SK-N-SH treated with all-trans-retinoic acid at 6 μM for 48 hours (cell line): ENCODE data around the gene FBXO3.

Experiments used
- ATAC-seq: fragments of 200-7000 bp; cut with Tn5 transposase; 3 replicates; pipeline ENCODE4 v1.9.1; 2020; ENCODE audit warnings: mild to moderate bottlenecking, moderate library complexity
- ARNTL ChIP-seq: fragments of 450-650 bp; formaldehyde crosslinking; IDR thresholded peaks from 2 replicates; pipeline ENCODE4 v1.5.0; 2020; ENCODE audit warnings: low read depth, mild to moderate bottlenecking, moderate library complexity, borderline replicate concordance
- BACH2 ChIP-seq: fragments of 250-450 bp; sonication (Bioruptor Pico); IDR thresholded peaks from 2 replicates; pipeline ENCODE4 v1.9.0; 2021; ENCODE audit warnings: mild to moderate bottlenecking, borderline replicate concordance
- CSRNP3 ChIP-seq: fragments of 250-450 bp; sonication (Bioruptor Pico); IDR thresholded peaks from 2 replicates; pipeline ENCODE4 v1.5.1; 2021; ENCODE audit warnings: mild to moderate bottlenecking, moderate library complexity
- ESRRG ChIP-seq: fragments of 250-450 bp; sonication (Bioruptor Pico); IDR thresholded peaks from 2 replicates; pipeline ENCODE4 v1.6.1; 2021; ENCODE audit warnings: mild to moderate bottlenecking
- ISL1 ChIP-seq: fragments of 250-450 bp; sonication (Bioruptor Pico); IDR thresholded peaks from 2 replicates; pipeline ENCODE4 v2.1.2; 2022; ENCODE audit warnings: mild to moderate bottlenecking, moderate library complexity
- OSR1 ChIP-seq: fragments of 250-450 bp; sonication (Bioruptor Pico); IDR thresholded peaks from 2 replicates; pipeline ENCODE4 v1.8.0; 2022; ENCODE audit warnings: moderate library complexity, mild to moderate bottlenecking, inconsistent platforms
- PATZ1 ChIP-seq: fragments of 250-450 bp; sonication (Bioruptor Pico); IDR thresholded peaks from 2 replicates; pipeline ENCODE4 v1.8.0; 2020; ENCODE audit warnings: mild to moderate bottlenecking, moderate library complexity, borderline replicate concordance
- PPARA ChIP-seq: fragments of 250-450 bp; sonication (Bioruptor Pico); IDR thresholded peaks from 2 replicates; pipeline ENCODE4 v1.5.0; 2020; ENCODE audit warnings: mild to moderate bottlenecking, borderline replicate concordance
- RARB ChIP-seq: fragments of 250-450 bp; sonication (Bioruptor Pico); IDR thresholded peaks from 2 replicates; pipeline ENCODE4 v1.8.0; 2021; ENCODE audit warnings: mild to moderate bottlenecking, moderate library complexity
- SNAI2 ChIP-seq: fragments of 250-450 bp; sonication (Bioruptor Pico); IDR thresholded peaks from 2 replicates; pipeline ENCODE4 v1.5.0; 2020; ENCODE audit warnings: mild to moderate bottlenecking, moderate library complexity
- TCF4 ChIP-seq: fragments of 250-450 bp; sonication (Bioruptor Pico); IDR thresholded peaks from 2 replicates; pipeline ENCODE4 v1.8.0; 2021; ENCODE audit warnings: mild to moderate bottlenecking, moderate library complexity, borderline replicate concordance
- TOX ChIP-seq: fragments of 250-450 bp; sonication (Bioruptor Pico); IDR thresholded peaks from 2 replicates; pipeline ENCODE4 v1.8.0; 2021; ENCODE audit warnings: mild to moderate bottlenecking, moderate library complexity, borderline replicate concordance
- ZC3H10 ChIP-seq: fragments of 250-450 bp; sonication (Bioruptor Pico); IDR thresholded peaks from 2 replicates; pipeline ENCODE4 v1.5.1; 2021; ENCODE audit warnings: mild to moderate bottlenecking, moderate library complexity
- ZFP3 ChIP-seq: fragments of 250-450 bp; sonication (Bioruptor Pico); IDR thresholded peaks from 2 replicates; pipeline ENCODE4 v1.5.0; 2020; ENCODE audit warnings: mild to moderate bottlenecking, moderate library complexity
- ZFP30 ChIP-seq: fragments of 450-650 bp; formaldehyde crosslinking; IDR thresholded peaks from 2 replicates; pipeline ENCODE4 v1.5.0; 2022; ENCODE audit warnings: mild to moderate bottlenecking, moderate library complexity
- ZNF565 ChIP-seq: fragments of 450-650 bp; formaldehyde crosslinking; conservative IDR thresholded peaks from 2 replicates; pipeline ENCODE4 v1.5.0; 2020; ENCODE audit warnings: low read depth, mild to moderate bottlenecking, moderate library complexity
- ZNF70 ChIP-seq: fragments of 450-650 bp; formaldehyde crosslinking; IDR thresholded peaks from 2 replicates; pipeline ENCODE4 v1.5.0; 2020; ENCODE audit warnings: mild to moderate bottlenecking, moderate library complexity
- ZNF8 ChIP-seq: fragments of 450-650 bp; formaldehyde crosslinking; IDR thresholded peaks from 2 replicates; pipeline ENCODE4 v1.5.0; 2020; ENCODE audit warnings: mild to moderate bottlenecking, moderate library complexity
- TF ChIP-seq, protein P1 (sequence below): fragments of 250-450 bp; sonication (Bioruptor Pico); IDR thresholded peaks from 2 replicates; pipeline ENCODE4 v1.8.0; 2021; ENCODE audit warnings: low read depth, mild to moderate bottlenecking, moderate library complexity, borderline replicate concordance
- TF ChIP-seq, protein P2 (sequence below): fragments of 250-450 bp; sonication (Bioruptor Pico); IDR thresholded peaks from 2 replicates; pipeline ENCODE4 v1.5.0; 2020; ENCODE audit warnings: mild to moderate bottlenecking, moderate library complexity
- TF ChIP-seq, protein P3 (sequence below): fragments of 250-450 bp; sonication (Bioruptor Pico); IDR thresholded peaks from 2 replicates; pipeline ENCODE4 v1.5.1; 2020; ENCODE audit warnings: low read depth, mild to moderate bottlenecking, moderate library complexity

Gene FBXO3

GRCh38 chr11:33808228-33808828, 34.0 kb upstream of the FBXO3 start:
- TF ChIP-seq ZFP30 (CRISPR knock-in tag) (no peak), RARB (CRISPR knock-in tag) (no peak), SNAI2 (CRISPR knock-in tag) (no peak), CSRNP3 (CRISPR knock-in tag) (no peak), ZNF70 (CRISPR knock-in tag) (no peak), ISL1 (no peak), ZNF565 (CRISPR knock-in tag) (no peak), ESRRG (CRISPR knock-in tag) (no peak), OSR1 (CRISPR knock-in tag) (no peak)
- TF ChIP-seq, protein P1, sequence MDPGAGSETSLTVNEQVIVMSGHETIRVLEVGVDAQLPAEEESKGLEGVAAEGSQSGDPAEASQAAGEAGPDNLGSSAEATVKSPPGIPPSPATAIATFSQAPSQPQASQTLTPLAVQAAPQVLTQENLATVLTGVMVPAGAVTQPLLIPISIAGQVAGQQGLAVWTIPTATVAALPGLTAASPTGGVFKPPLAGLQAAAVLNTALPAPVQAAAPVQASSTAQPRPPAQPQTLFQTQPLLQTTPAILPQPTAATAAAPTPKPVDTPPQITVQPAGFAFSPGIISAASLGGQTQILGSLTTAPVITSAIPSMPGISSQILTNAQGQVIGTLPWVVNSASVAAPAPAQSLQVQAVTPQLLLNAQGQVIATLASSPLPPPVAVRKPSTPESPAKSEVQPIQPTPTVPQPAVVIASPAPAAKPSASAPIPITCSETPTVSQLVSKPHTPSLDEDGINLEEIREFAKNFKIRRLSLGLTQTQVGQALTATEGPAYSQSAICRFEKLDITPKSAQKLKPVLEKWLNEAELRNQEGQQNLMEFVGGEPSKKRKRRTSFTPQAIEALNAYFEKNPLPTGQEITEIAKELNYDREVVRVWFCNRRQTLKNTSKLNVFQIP (CRISPR knock-in tag): no peak
- ATAC-seq: peak; percentile 99

GRCh38 chr11:33804471-33804870, 30.2 kb upstream of the FBXO3 start:
- no peak for ATAC-seq
- TF ChIP-seq, protein P2, sequence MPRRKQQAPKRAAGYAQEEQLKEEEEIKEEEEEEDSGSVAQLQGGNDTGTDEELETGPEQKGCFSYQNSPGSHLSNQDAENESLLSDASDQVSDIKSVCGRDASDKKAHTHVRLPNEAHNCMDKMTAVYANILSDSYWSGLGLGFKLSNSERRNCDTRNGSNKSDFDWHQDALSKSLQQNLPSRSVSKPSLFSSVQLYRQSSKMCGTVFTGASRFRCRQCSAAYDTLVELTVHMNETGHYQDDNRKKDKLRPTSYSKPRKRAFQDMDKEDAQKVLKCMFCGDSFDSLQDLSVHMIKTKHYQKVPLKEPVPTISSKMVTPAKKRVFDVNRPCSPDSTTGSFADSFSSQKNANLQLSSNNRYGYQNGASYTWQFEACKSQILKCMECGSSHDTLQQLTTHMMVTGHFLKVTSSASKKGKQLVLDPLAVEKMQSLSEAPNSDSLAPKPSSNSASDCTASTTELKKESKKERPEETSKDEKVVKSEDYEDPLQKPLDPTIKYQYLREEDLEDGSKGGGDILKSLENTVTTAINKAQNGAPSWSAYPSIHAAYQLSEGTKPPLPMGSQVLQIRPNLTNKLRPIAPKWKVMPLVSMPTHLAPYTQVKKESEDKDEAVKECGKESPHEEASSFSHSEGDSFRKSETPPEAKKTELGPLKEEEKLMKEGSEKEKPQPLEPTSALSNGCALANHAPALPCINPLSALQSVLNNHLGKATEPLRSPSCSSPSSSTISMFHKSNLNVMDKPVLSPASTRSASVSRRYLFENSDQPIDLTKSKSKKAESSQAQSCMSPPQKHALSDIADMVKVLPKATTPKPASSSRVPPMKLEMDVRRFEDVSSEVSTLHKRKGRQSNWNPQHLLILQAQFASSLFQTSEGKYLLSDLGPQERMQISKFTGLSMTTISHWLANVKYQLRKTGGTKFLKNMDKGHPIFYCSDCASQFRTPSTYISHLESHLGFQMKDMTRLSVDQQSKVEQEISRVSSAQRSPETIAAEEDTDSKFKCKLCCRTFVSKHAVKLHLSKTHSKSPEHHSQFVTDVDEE: no peak
- TF ChIP-seq BACH2 (CRISPR knock-in tag) (no peak), TOX (no peak), ZNF565 (CRISPR knock-in tag) (no peak), ARNTL (CRISPR knock-in tag) (no peak), ZFP30 (CRISPR knock-in tag) (no peak), TCF4 (CRISPR knock-in tag) (no peak), OSR1 (CRISPR knock-in tag) (no peak), ZNF70 (CRISPR knock-in tag) (no peak), ZC3H10 (CRISPR knock-in tag) (no peak), RARB (CRISPR knock-in tag) (no peak), PATZ1 (CRISPR knock-in tag) (no peak), CSRNP3 (CRISPR knock-in tag) (no peak), ZFP3 (no peak), ZNF8 (CRISPR knock-in tag) (no peak), PPARA (CRISPR knock-in tag) (no peak), SNAI2 (CRISPR knock-in tag) (no peak)
- TF ChIP-seq, protein P3, sequence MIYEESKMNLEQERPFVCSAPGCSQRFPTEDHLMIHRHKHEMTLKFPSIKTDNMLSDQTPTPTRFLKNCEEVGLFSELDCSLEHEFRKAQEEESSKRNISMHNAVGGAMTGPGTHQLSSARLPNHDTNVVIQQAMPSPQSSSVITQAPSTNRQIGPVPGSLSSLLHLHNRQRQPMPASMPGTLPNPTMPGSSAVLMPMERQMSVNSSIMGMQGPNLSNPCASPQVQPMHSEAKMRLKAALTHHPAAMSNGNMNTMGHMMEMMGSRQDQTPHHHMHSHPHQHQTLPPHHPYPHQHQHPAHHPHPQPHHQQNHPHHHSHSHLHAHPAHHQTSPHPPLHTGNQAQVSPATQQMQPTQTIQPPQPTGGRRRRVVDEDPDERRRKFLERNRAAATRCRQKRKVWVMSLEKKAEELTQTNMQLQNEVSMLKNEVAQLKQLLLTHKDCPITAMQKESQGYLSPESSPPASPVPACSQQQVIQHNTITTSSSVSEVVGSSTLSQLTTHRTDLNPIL: no peak
- TF ChIP-seq, protein P1 (CRISPR knock-in tag): no peak
- TF ChIP-seq, all 23 proteins: peak for 0
